HEK293T (cell line): ENCODE data around the gene CSN1S1.

Experiments used
- FOXK2 ChIP-seq: fragments of 450-650 bp; IDR thresholded peaks from 2 replicates; pipeline ENCODE4 v1.6.1; 2016; ENCODE audit warnings: mild to moderate bottlenecking
- HDGF ChIP-seq: fragments of 450-650 bp; IDR thresholded peaks from 2 replicates; pipeline ENCODE4 v1.6.1; 2017; ENCODE audit warnings: antibody characterized with exemption, borderline replicate concordance
- PKNOX1 ChIP-seq: fragments of 450-650 bp; IDR thresholded peaks from 2 replicates; pipeline ENCODE4 v1.6.1; 2016
- TARDBP ChIP-seq: fragments of 450-650 bp; IDR thresholded peaks from 2 replicates; pipeline ENCODE4 v1.6.1; 2016

- TF ChIP-seq HDGF (no peak), TARDBP (no peak), PKNOX1 (no peak), FOXK2 (no peak)
These were observed 3.3 kb downstream of the CSN1S1 start for GRCh38 chr4:69934150-69934549.
